ENCODE results near the gene BTBD7.

BTBD7 gene

GRCh38 chr14:93195316-93195999 is 137.4 kb downstream of the BTBD7 start:
- DNase-seq (ENCODE audit: low read depth), result no peak

All from stimulated activated CD4-positive, alpha-beta T cell treated with anti-CD3 and anti-CD28 coated beads, Interleukin-2, amount 100 ng/mL, for 4 hours (primary cell).